SK-N-DZ (cell line): ENCODE results near the gene NEUROD4.

ENCODE experiments used
- DNase-seq: peaks from one replicate; pipeline ENCODE4 v3.0.0-alpha.2; 2015; ENCODE audit warnings: low spot score

Gene NEUROD4

GRCh38 chr12:54997929-54998522 lies 21.7 kb upstream of the NEUROD4 start:
- no peak for DNase-seq

- no peak for DNase-seq
Observed at GRCh38 chr12:54998958-54999510, 20.7 kb upstream of the NEUROD4 start.

GRCh38 chr12:55001198-55001868 lies 18.4 kb upstream of the NEUROD4 start:
- DNase-seq: no peak

GRCh38 chr12:55002355-55002754 lies 17.4 kb upstream of the NEUROD4 start:
- no peak for DNase-seq

DNA sequence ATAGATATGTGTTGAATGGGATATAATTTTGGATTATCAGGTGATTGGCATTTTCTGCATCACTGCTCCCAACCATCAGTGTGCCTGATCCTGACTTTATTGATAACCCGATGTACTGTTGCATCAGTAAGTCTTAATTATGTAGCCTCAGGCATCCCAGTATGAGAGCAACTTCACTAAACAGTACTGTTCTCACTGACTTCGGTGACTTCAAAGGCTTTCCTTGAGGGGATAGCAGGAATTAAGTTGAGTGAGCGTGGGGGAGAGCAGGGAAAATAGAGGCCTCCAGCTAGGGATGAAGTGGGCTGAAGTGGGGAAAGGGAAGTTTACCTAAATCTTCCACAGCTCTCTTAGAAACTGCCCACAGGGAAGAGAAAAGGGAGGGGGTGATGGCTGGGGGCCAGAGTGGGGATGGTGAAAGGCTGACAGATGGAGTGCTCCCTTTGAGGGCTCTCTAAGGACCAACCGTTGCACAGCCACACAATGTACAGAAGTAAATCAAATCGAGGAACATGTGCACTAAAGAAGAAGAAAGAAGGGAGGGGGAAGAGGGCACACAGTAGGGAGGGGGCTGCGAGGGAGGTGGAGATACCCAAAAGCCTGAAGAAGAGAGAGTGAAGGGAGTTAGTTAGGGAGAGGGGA lies 10.7 kb upstream of the NEUROD4 start:
- no peak for DNase-seq

DNA sequence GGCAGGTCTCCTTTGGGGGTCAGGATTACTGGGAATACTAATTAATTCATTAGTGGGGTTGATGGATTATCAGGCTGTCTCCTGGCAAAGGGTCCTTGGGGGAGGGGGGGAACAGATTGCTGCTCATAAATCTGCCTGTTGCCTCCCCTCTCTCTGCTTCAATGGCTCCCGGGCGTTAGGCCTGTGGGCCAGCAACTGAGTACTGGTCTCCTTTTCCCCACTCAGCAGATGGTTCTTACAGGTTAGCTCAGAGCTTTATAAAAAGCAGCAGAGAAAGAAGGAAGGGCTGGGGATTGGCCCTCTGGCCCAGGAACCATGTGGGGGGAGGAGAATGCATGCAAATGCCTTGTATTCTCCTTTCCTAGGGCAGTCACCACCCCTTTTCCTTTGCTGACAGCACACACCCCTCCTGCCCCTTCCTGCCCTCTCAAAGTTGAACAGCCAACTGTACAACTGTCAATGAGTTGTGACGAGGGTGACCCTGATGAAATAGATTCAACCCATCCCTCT lies 2.3 kb upstream of the NEUROD4 start:
- no peak for DNase-seq

DNA sequence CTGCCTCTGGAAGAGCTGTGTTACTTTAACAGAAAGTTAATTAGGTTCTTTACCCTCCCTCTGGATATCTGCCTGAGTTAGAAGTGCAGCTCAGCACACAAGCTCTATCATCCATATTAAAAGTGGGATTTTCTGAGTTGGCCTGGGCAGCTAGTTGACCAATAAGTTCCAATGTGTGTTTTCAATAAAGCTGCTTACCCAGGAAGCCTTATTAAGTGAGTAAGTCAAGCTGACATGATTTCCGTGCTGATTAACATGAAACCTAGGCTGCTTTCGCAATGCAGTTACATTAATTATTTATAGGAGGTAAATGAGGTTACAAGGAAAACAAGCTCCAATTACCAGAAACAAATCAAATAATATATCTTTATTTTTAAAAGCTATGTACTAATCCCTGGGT lies 4.8 kb downstream of the NEUROD4 start:
- DNase-seq: no peak

- no peak for DNase-seq
Observed at GRCh38 chr12:55025508-55025907, 5.7 kb downstream of the NEUROD4 start.

- DNase-seq: no peak
Observed at GRCh38 chr12:55034218-55034617, 14.4 kb downstream of the NEUROD4 start.

GRCh38 chr12:55036326-55037115 lies 16.7 kb downstream of the NEUROD4 start:
- no peak for DNase-seq

- DNase-seq: no peak
Observed at GRCh38 chr12:55037351-55037987, 17.7 kb downstream of the NEUROD4 start.

DNA sequence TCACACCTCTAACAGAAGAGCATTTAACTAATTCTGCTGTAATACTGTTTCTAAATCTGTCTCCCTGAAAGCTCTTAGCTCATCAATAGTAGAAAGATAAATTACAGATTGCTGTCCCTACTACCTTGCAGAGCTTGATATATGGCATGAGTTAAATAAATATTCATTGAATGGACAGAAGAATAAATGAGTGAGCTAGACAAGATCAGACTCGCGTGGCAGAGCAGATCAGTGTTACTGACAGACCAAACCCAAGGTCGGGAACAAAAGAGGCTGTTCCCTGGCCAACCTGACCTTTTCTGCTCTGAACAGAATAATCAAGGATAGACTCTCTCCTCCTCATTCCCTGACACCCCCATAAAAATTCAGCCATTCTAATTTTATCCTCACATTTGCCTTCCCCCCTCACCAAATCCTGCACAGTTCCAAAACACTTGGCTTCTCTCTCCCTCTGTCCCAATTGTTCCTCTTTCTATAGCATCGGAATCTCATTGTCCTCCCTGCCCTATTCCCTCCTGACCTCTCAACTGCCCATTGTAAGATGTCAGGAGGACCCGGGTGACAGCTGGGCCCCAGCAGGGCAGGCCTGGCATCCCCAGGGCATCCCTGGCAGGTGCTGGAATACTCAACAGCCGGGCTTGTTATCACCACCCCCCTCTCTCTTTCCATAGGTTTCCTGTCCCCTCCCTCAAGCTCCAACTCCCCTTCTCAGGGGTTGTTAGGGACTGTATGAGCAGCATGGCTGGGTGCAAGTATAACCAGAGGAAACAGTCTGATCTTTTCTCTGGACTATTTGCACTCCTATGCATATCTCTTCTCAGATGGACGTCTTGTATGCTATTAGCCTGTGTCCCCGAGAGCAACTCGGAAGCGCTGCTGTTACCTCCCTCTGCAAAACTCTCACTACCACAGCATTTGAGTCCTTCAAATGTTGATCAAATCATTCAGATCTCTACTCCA lies 19.9 kb downstream of the NEUROD4 start:
- no peak for DNase-seq

- no peak for DNase-seq
Observed at GRCh38 chr12:55041345-55042055, 21.7 kb downstream of the NEUROD4 start.

GRCh38 chr12:55043542-55043941 lies 23.8 kb downstream of the NEUROD4 start:
- no peak for DNase-seq

GRCh38 chr12:55044135-55044534 lies 24.4 kb downstream of the NEUROD4 start:
- DNase-seq: no peak

DNA sequence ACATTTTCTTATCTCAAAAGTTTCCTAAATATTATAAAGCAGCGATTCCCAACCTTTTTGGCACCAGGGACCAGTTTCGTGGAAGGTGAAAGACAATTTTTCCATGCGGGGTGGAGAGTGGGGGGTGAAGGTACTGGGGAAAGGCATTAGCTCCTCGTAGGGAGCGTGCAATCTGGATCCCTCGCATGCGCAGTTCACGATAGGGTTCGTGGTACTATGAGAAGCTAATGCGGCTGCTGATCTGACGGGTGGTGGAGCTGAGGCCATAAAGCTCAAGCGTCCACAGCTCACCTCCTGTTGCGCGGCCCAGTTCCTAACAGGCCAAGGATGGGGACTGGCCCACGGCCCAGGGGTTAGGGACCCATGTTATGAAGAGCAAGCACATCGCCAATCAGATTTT lies 29.9 kb downstream of the NEUROD4 start:
- no peak for DNase-seq

DNA sequence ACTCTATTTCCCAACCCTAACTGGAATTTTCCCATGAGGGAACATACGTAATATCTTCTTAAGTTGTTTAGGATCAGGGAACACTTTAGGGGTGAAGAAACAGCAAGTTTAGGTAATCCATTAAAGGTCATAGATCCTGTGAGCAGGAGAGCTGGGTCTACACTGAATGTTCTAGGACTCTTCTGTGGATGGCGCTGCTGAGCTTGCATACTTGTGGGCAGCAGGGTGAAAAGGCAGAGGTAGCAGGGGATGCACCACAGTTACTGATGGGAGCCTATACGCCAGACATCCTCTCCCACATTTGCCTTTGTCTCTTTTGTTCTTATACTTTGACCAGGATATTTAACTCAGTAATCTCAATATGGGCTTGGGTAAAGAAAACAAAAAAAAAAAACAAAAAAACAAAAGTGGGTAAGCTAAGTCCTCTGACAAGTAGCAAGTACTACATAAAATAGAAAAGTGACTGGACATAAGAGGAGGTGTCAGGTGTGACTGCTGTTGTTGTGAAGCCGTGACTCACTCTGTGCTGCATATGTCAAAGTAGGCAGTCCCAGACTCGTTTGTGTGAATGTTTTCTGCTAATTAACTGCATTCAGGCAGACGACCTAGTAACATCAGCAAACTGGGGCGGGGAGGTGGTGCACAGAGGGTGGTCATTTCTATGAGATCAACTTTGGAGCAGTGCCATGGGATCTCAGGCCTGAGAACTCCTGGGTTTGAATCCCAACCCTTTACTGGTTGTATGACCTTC lies 31.6 kb downstream of the NEUROD4 start:
- DNase-seq: no peak

DNA sequence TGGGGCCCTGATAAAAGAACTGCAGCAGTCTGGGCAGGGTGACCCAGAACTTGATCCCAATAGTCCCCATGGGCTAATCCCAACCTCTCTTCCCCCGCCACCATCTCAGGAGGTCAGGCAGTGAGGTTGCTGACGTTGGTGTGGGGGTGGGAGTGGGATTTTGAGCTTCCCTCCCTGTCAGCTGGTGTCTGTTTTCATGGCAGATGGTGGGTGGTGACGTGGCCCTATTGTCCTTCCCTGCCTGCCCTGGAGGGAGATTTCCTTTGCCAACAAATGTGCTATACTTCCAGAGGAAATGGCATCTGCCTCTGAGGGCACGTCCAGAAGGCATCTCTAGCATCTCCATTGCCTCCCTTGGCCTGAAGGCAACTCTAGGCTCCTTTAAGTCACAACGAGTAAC lies 37.7 kb downstream of the NEUROD4 start:
- no peak for DNase-seq

- DNase-seq: no peak
Observed at GRCh38 chr12:55058082-55058481, 38.3 kb downstream of the NEUROD4 start.
